Mucosa of descending colon (tissue), 3 donors: ENCODE measurements around the gene SRRT. TPM values are rescaled to one million over a fixed set of nuclear protein-coding genes. Genes with fewer than 3 reads are reported as not detected.

Experiments used
- ATAC-seq: fragments of 200-7000 bp; cut with Tn5 transposase; one replicate; pipeline ENCODE4 v1.9.1; 2020; ENCODE audit warnings: mild to moderate bottlenecking, moderate library complexity
- DNase-seq, 3 donors: peaks; one replicate each; pipeline ENCODE4 v3.0.0-alpha.2; 2020
- H3K36me3 ChIP-seq: fragments of 200-600 bp; one replicate; pipeline ENCODE4 v1.8.0; 2021; ENCODE audit warnings: low read depth, mild to moderate bottlenecking
- H3K4me1 ChIP-seq: fragments of 200-600 bp; one replicate; pipeline ENCODE4 v1.8.0; 2021; ENCODE audit warnings: low read depth, mild to moderate bottlenecking
- H3K4me3 ChIP-seq: fragments of 200-600 bp; one replicate; pipeline ENCODE4 v1.8.0; 2021; ENCODE audit warnings: mild to moderate bottlenecking
- H3K9me3 ChIP-seq: fragments of 200-600 bp; one replicate; pipeline ENCODE4 v1.8.0; 2021; ENCODE audit warnings: mild to moderate bottlenecking
- CTCF ChIP-seq: fragments of 200-600 bp; IDR thresholded peaks from one replicate; pipeline ENCODE4 v1.8.0; 2022; ENCODE audit warnings: antibody characterized with exemption, mild to moderate bottlenecking
- intact Hi-C, 2 donors: fragments of 100-400 bp; cut with DNase I in 1 of 2; cut with micrococcal nuclease in 1 of 2; formaldehyde crosslinking; loops; one replicate each; pipeline versions ENCODE4 v1.11.0 to v1.11.1; 2022; cut with DNase I, micrococcal nuclease
- total RNA-seq, 3 donors: library from RNA; stranded (reverse); fragmentation: NEBNext Ultra II Directional in 2 of 3; extraction: Animal tissue kit (Norgen Biotek cat#: 25700) in 2 of 3; gene quantifications; one replicate each; pipeline versions ENCODE4 v1.2.1 to v1.2.4, GENCODE V29; 2021 to 2023
- donor health status: DM: no; HTN: no; CAD: no; lungs with moderate emphysema.
- donor health status: DM: no; HTN: no; CAD: no.
- donor health status: DM: no; HTN: yes; CAD: no.

SRRT gene
- total RNA-seq, 3 donors from 2014 or later = 112 to 129 (median 120) TPM

GRCh38 chr7:100884736-100885439, 10.0 kb downstream of the SRRT start:
- Histone ChIP-seq H3K4me1 (peaks cover 17% of the 10 kb centered on the region), H3K4me3 (no peak overlapping the region), H3K9me3 (no peaks in the 10 kb centered on the region), H3K36me3 (peaks cover 8% of the 10 kb centered on the region)
- peak in 1 of 3 donors; percentile 27 for DNase-seq
- TF ChIP-seq CTCF = no peak
- no peak for ATAC-seq
- intact Hi-C loops = no loop called here

- no peaks in the 10 kb centered on the region for H3K9me3 ChIP-seq
- H3K4me3 ChIP-seq = no peak overlapping the region
- ATAC-seq (no peak), DNase-seq (no peak)
- intact Hi-C loops = no loop called here
- peaks cover 8% of the 10 kb centered on the region for H3K36me3 ChIP-seq
- H3K4me1 ChIP-seq = peaks cover 20% of the 10 kb centered on the region
- no peak for TF ChIP-seq CTCF
Observed at GRCh38 chr7:100885440-100886141, 10.7 kb downstream of the SRRT start.

GRCh38 chr7:100886142-100886935, 11.4 kb downstream of the SRRT start:
- intact Hi-C loops = no loop called here
- Histone ChIP-seq H3K4me1 (peaks cover 25% of the 10 kb centered on the region), H3K36me3 (peaks cover 8% of the 10 kb centered on the region), H3K4me3 (no peak overlapping the region), H3K9me3 (no peaks in the 10 kb centered on the region)
- ATAC-seq (no peak), DNase-seq (peak in 1 of 3 donors; percentile 26)
- no peak for TF ChIP-seq CTCF

GRCh38 chr7:100886936-100887515, 12.1 kb downstream of the SRRT start:
- TF ChIP-seq CTCF = no peak
- Histone ChIP-seq H3K4me1 (peaks cover 25% of the 10 kb centered on the region), H3K9me3 (no peaks in the 10 kb centered on the region), H3K36me3 (peaks cover 8% of the 10 kb centered on the region), H3K4me3 (no peak overlapping the region)
- DNase-seq (no peak), ATAC-seq (no peak)
- intact Hi-C loops = no loop called here

- Histone ChIP-seq H3K36me3 (peaks cover 8% of the 10 kb centered on the region), H3K4me1 (peaks cover 25% of the 10 kb centered on the region), H3K4me3 (no peak overlapping the region), H3K9me3 (no peaks in the 10 kb centered on the region)
- peak; percentile 44 for ATAC-seq
- peak; percentile 73 to 88 (median 76) for DNase-seq
- intact Hi-C loops = no loop called here
- no peak for TF ChIP-seq CTCF
Observed at GRCh38 chr7:100887516-100888290, 12.8 kb downstream of the SRRT start.
